Astrocyte (in vitro differentiated cells and primary cell): Measurements from ENCODE around the gene ADCY2.

Experiments used
- CTCF ChIP-seq: IDR thresholded peaks from 2 replicates; pipeline ENCODE4 v1.5.1; 2011; ENCODE audit warnings: low read depth, mild to moderate bottlenecking, inconsistent platforms, low read length, moderate library complexity; ENCODE audit not compliant: insufficient read depth
- EZH2 ChIP-seq: IDR thresholded peaks from 2 replicates; pipeline ENCODE4 v1.6.1; 2012; ENCODE audit warnings: mild to moderate bottlenecking, low read length, inconsistent platforms; ENCODE audit not compliant: insufficient read depth

- TF ChIP-seq CTCF (no peak), EZH2 (no peak)
Measured at GRCh38 chr5:7503564-7503963, 107.6 kb downstream of the ADCY2 start.
